ENCODE results near the gene ADGRV1.

GRCh38 chr5:91077623-91078022 lies 519.0 kb downstream of the ADGRV1 start:
- no peak for TF ChIP-seq GATA2 (IDR thresholded peaks at IDR 0.05; ENCODE audit: low read depth, low read length)
- no peak for TF ChIP-seq GATA3 (IDR thresholded peaks at IDR 0.05; ENCODE audit: low read depth, low read length)
